ENCODE results near the gene NEGR1.

DNA sequence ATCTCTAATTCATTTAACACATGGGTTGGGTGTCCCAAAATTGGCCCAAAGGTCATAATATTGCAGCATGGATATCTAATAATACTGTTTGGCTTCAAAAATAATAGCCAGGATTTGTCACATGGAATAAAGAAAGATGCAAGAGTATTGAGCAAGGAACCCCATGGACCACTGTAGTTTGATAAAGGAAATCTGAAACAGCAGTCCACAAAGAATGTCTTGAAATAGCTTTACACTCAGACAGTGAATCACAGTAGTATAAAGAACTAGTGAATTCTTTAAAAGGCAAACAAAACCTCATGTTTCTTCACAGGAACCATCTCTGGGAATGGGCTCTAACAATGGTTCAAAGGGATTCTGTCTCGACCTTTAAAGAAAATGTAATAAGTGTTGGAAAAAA is 625.4 kb downstream of the NEGR1 start:
- TF ChIP-seq POLR2A (IDR thresholded peaks at IDR 0.05), result no peak
- TF ChIP-seq, protein P1, sequence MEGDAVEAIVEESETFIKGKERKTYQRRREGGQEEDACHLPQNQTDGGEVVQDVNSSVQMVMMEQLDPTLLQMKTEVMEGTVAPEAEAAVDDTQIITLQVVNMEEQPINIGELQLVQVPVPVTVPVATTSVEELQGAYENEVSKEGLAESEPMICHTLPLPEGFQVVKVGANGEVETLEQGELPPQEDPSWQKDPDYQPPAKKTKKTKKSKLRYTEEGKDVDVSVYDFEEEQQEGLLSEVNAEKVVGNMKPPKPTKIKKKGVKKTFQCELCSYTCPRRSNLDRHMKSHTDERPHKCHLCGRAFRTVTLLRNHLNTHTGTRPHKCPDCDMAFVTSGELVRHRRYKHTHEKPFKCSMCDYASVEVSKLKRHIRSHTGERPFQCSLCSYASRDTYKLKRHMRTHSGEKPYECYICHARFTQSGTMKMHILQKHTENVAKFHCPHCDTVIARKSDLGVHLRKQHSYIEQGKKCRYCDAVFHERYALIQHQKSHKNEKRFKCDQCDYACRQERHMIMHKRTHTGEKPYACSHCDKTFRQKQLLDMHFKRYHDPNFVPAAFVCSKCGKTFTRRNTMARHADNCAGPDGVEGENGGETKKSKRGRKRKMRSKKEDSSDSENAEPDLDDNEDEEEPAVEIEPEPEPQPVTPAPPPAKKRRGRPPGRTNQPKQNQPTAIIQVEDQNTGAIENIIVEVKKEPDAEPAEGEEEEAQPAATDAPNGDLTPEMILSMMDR (IDR thresholded peaks at IDR 0.05), result no peak

Measured in Peyer's patch (tissue), 4 donors.